Stomach (tissue), 9 donors: ENCODE results near the gene SCARF1. TPM values are rescaled to one million over a fixed set of nuclear protein-coding genes. Genes with fewer than 3 reads are reported as not detected.

Experiments
- DNase-seq, 2 donors: peaks; one replicate each; pipeline versions ENCODE4 v3.0.0 to v3.0.0-alpha.2; 2013 to 2019
- H3K27ac ChIP-seq, 5 donors: fragments of 200-600 bp in 4 of 5; sonication (generic) in 4 of 5; one replicate each; pipeline ENCODE4 v1.5.1; 2013 to 2019; ENCODE audit warnings: mild to moderate bottlenecking in 1 of 5, moderate library complexity in 1 of 5
- H3K27me3 ChIP-seq, 3 donors: fragments of 200-600 bp; sonication (generic); one replicate each; pipeline ENCODE4 v1.5.1; 2017 to 2019; ENCODE audit warnings: mixed run types in 1 of 3
- H3K36me3 ChIP-seq, 4 donors: fragments of 200-600 bp; sonication (generic); 1 replicate in 3 of 4; 2 replicates in 1 of 4; pipeline ENCODE4 v1.5.1; 2016 to 2019
- H3K4me1 ChIP-seq, 4 donors: fragments of 200-600 bp; sonication (generic); one replicate each; pipeline ENCODE4 v1.5.1; 2016 to 2019
- H3K4me3 ChIP-seq, 4 donors: fragments of 200-600 bp; sonication (generic) in 3 of 4; one replicate each; pipeline ENCODE4 v1.5.1; 2016 to 2019; ENCODE audit warnings: mild to moderate bottlenecking in 1 of 4
- H3K9me3 ChIP-seq, 4 donors: fragments of 200-600 bp; sonication (generic); one replicate each; pipeline ENCODE4 v1.5.1; 2016 to 2019
- EP300 ChIP-seq: sonication (generic); formaldehyde crosslinking; IDR thresholded peaks from one replicate; pipeline ENCODE4 v1.6.1; 2017; ENCODE audit warnings: antibody characterized with exemption
- POLR2A ChIP-seq, 4 donors: fragments of 450-650 bp; IDR thresholded peaks; one replicate each; pipeline ENCODE4 v1.6.1; 2016; ENCODE audit warnings: antibody characterized with exemption in 4 of 4, control low read depth in 2 of 4, mild to moderate bottlenecking in 1 of 4, moderate library complexity in 1 of 4
- POLR2AphosphoS5 ChIP-seq, 3 donors: sonication (generic); formaldehyde crosslinking; IDR thresholded peaks; one replicate each; pipeline ENCODE4 v1.6.1; 2016; ENCODE audit warnings: antibody characterized with exemption in 3 of 3
- WGBS, 5 donors: extraction: QIAGEN DNeasy Blood & Tissue Kit in 3 of 5; methylation state at CpG; one replicate each; pipeline versions ENCODE4 v1.1.5 to v1.1.7; 2013 to 2018; 5-methylcytosine and 5-hydroxymethylcytosine counted together
- intact Hi-C: fragments of 100-400 bp; cut with DNase I; formaldehyde crosslinking; loops from one replicate; pipeline ENCODE4 v1.15.1; 2023; ENCODE audit warnings: low total_unique reads
- polyA plus RNA-seq, 3 donors: library from polyadenylated mRNA; stranded (reverse); fragments of 200-250 nt; gene quantifications; one replicate each; pipeline ENCODE4 v1.2.3, GENCODE V29; 2013
- total RNA-seq, 5 donors: library from RNA; depleted of rRNA; stranded (reverse); fragments of >200 nt; gene quantifications; one replicate each; pipeline versions ENCODE4 v1.1.0 to v1.2.3, GENCODE V29; 2014 to 2016
- TF ChIP-seq, protein P1 (sequence below), 7 experiments: fragments of 450-650 bp in 4 of 7; fragments of 200-600 bp in 3 of 7; sonication (generic) in 3 of 7; IDR thresholded peaks; one replicate each; pipeline ENCODE4 v1.5.1; 2016 to 2019; ENCODE audit warnings: antibody characterized with exemption in 7 of 7, control low read depth in 2 of 7, mild to moderate bottlenecking in 1 of 7
- donor health status: healthy with polysubstance abuse.
- donor health status: Bipolar disorder and iron deficiency.
- donor health status: healthy.

The SCARF1 gene
- total and polyA plus RNA-seq, 8 donors: 1.4 to 119 (median 5.6) TPM

DNA sequence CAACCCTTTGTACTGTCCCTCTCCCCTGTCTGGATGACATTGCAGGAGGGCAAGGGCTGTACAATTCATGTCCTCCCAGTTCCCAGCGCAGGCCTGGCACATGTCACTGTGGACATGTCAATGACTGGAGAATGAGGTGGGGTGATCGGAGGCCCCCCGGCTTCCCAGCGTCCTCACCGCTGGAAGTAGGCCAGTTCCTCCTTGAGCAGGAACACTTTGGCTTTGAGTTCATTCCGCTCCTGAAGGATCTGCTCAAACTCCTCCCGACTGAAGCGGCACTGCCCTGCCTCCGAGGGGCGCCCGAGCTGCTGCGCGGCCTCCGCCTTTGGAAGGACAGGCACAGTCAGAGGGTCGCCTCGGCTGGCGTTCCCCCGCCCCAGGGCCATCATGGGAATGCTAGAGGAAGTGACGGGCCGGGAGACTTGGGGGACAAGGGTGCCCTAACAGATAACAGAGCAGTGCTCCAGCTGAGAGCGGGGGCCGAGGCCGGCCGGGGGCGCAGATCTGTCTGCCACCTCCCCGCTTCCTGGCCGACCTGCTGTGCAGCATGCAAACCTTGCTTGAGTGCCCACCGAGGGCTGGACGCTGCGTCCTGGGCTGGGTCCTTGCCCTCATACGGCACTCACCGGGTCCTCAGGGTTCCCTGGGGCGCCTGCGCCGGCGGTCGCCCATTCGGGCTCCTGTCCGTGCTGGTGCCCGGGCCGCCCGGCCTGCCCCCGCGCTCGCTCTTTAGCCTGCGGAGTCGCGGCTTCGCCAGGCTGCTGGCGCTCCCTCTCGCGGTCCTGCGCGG, 2.8 kb upstream of the SCARF1 start:
- WGBS, 5 donors: 4 to 9% (median 6%) methylated on average over 26 to 54 of the region's 54 CpGs
- H3K4me3 ChIP-seq: peak overlapping the region; percentile 60 to 79 (median 64)
- H3K27ac ChIP-seq: peak overlapping the region; percentile 75 to 98 (median 96)
- intact Hi-C loops: no loop called here
- peaks cover 31 to 35% (median 33%) of the 10 kb centered on the region in 4 donors for H3K36me3 ChIP-seq
- peak; percentile 44 to 69 for DNase-seq
- H3K9me3 ChIP-seq: no peaks in the 10 kb centered on the region
- peaks cover 46 to 79% (median 67%) of the 10 kb centered on the region in 4 donors for H3K4me1 ChIP-seq
- H3K27me3 ChIP-seq: no peaks in the 10 kb centered on the region
- TF ChIP-seq POLR2A (IDR thresholded peaks at IDR 0.05) (no peak), POLR2AphosphoS5 (IDR thresholded peaks at IDR 0.05) (no peak), EP300 (no peak)
- TF ChIP-seq, protein P1, sequence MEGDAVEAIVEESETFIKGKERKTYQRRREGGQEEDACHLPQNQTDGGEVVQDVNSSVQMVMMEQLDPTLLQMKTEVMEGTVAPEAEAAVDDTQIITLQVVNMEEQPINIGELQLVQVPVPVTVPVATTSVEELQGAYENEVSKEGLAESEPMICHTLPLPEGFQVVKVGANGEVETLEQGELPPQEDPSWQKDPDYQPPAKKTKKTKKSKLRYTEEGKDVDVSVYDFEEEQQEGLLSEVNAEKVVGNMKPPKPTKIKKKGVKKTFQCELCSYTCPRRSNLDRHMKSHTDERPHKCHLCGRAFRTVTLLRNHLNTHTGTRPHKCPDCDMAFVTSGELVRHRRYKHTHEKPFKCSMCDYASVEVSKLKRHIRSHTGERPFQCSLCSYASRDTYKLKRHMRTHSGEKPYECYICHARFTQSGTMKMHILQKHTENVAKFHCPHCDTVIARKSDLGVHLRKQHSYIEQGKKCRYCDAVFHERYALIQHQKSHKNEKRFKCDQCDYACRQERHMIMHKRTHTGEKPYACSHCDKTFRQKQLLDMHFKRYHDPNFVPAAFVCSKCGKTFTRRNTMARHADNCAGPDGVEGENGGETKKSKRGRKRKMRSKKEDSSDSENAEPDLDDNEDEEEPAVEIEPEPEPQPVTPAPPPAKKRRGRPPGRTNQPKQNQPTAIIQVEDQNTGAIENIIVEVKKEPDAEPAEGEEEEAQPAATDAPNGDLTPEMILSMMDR (IDR thresholded peaks at IDR 0.05): peak in 2 of 7 experiments; percentile 70 to 90

DNA sequence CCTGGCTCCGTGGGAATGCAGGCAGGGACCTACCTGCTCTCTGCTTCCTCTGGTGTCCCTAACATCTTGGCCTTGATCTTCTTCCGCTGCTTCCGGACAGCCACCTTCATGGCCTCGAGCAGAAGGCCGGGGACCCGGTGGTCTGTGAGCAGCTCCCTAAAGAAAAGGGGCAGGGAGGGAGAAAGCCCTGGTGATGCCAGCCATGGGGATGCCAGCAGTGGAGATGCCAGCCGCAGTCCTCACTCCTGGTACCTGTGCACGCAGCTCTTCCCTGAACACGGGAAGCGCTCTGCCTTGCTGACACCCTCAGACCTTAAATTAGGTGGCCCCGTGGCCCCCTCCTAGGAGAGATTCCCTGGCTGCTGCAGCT, 2.3 kb upstream of the SCARF1 start:
- intact Hi-C loops: no loop called here
- H3K9me3 ChIP-seq: no peaks in the 10 kb centered on the region
- peak overlapping the region; percentile 60 to 79 (median 64) for H3K4me3 ChIP-seq
- peaks cover 26 to 30% (median 27%) of the 10 kb centered on the region in 4 donors for H3K36me3 ChIP-seq
- 66 to 80% (median 78%) methylated on average over 9 to 11 of the region's 11 CpGs for WGBS, 5 donors
- H3K27ac ChIP-seq: peak overlapping the region in 4 of 5 donors; percentile 83 to 98 (median 96)
- H3K27me3 ChIP-seq: no peaks in the 10 kb centered on the region
- TF ChIP-seq POLR2A (IDR thresholded peaks at IDR 0.05) (no peak), POLR2AphosphoS5 (IDR thresholded peaks at IDR 0.05) (no peak), EP300 (no peak)
- TF ChIP-seq, protein P1 (IDR thresholded peaks at IDR 0.05): no peak
- no peak for DNase-seq
- H3K4me1 ChIP-seq: peaks cover 47 to 83% (median 69%) of the 10 kb centered on the region in 4 donors

DNA sequence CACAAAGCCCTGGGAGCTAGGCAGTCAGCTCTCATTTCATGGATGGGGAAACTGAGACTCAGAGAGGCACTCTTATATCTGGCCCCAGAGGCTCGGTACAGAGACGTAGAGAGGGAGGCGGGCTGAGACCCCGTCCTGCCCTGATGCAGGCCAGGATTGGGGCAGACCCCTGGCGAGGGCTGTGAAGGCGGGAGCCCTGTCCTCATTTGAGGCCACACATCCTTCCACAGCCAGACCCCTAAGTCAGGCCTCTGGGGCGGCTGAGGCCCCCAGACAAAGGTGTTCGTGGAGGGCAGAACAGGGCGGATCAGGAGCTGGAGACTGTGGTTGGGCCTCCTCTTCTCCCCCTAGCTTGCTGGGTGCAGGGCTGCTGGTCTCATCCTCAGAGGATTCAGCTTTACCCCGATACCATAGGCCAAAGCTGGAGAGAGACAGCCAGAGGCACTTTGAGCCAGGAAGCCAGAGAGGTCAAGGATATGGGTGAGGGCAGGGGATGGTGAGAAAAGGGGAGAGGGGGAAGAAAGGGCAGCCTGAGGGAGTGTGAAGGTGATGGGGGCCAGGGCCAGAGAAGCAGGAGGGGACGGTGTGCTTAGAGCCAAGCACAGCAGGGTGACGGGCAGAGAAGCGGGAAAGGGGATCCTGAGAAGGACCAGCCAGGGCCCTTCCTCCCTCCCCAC, 805 bp upstream of the SCARF1 start:
- peaks cover 44 to 74% (median 65%) of the 10 kb centered on the region in 4 donors for H3K4me1 ChIP-seq
- H3K9me3 ChIP-seq: no peaks in the 10 kb centered on the region
- TF ChIP-seq POLR2AphosphoS5 (IDR thresholded peaks at IDR 0.05) (no peak), POLR2A (IDR thresholded peaks at IDR 0.05) (no peak), EP300 (no peak)
- TF ChIP-seq, protein P1 (IDR thresholded peaks at IDR 0.05): no peak
- H3K36me3 ChIP-seq: peaks cover 11 to 15% (median 12%) of the 10 kb centered on the region in 4 donors
- 83 to 96% (median 90%) methylated on average over 11 to 13 of the region's 13 CpGs for WGBS, 5 donors
- intact Hi-C loops: no loop called here
- H3K27me3 ChIP-seq: no peaks in the 10 kb centered on the region
- no peak for DNase-seq
- H3K27ac ChIP-seq: peak overlapping the region in 3 of 5 donors; percentile 68 to 82 (median 71)
- H3K4me3 ChIP-seq: peak overlapping the region in 1 of 4 donors; percentile 60

DNA sequence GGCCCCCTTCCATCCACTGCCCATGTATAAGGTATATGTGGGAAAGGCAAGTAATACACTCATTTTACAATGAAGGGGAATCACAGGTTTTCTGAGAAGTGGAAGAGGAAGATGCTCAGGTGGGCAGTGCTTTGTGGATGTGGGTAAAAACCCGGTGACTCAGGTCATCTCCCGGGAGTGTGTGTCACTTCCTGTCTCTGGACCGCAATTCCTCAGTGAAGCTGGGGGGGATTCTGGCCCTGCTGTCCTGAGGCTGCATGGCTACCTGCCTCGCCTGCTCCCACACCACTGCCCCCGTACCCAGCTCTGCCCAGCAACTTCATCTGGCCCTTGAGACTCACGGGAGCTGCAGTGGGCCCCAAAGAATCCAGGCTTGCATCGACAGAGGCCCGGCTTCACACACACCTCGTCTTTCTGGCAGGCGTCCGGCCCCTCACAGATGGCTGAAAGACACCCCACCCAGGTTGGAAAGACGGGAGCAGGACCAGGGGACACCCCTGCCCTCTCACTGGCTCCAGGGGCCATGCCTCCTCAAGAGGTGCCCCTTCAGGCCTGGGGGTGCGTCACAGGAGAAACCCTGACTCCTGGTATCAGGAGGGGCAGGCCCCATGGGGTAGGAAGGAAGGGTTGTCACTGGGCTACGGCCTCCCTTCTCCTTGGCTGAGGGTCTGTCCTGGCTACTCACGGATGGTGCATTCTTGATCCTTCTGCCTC, 882 bp downstream of the SCARF1 start:
- Histone ChIP-seq H3K9me3 (no peaks in the 10 kb centered on the region), H3K4me1 (peaks cover 27 to 65% (median 56%) of the 10 kb centered on the region in 4 donors), H3K4me3 (peak overlapping the region in 3 of 4 donors; percentile 33 to 60 (median 39)), H3K27ac (peak overlapping the region in 4 of 5 donors; percentile 65 to 82 (median 70)), H3K36me3 (peaks cover 0 to 5% (median 4%) of the 10 kb centered on the region in 4 donors), H3K27me3 (no peaks in the 10 kb centered on the region)
- DNase-seq: no peak
- intact Hi-C loops: no loop called here
- TF ChIP-seq, protein P1 (IDR thresholded peaks at IDR 0.05): no peak
- no peak for TF ChIP-seq POLR2AphosphoS5 (IDR thresholded peaks at IDR 0.05)
- TF ChIP-seq POLR2A (IDR thresholded peaks at IDR 0.05): no peak
- no peak for TF ChIP-seq EP300
- 75 to 86% (median 80%) methylated on average over 11 to 15 of the region's 15 CpGs for WGBS, 5 donors
